NCI-H1694 (cell line): ENCODE measurements around the gene CARMIL1.
A peak's percentile ranks its signal among the peaks of the same experiment; 100 is the strongest.

Experiments used
- DNase-seq: peaks from one replicate; lab custom pipeline; 2025; lab: John Stamatoyannopoulos, UW

CARMIL1 gene

GRCh38 chr6:25309886-25310285, 30.7 kb downstream of the CARMIL1 start:
- no peak for DNase-seq

DNA sequence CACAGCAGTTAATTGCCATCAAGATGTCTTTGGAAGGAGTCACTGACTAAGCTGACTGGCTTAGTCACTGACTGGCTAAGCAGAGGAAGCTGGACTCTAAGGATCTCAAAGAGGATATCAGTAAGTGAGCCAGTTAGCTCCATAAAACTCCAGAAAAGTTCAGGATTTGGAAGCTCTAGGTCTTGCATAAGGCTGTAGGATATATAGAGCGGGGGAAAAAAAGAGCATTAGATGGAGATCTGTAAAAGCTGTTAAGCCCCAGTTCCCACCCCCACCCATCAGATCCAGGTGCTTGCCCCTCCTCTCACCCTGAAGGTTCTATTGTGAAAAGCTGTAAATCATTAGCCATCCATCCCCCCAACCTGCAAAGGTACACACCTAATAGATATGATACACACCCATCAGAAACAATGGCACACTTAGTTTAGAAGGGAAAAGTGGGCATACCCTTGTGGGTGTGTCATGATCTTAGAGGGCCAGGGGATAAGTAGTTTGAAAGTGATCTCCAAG, 32.2 kb downstream of the CARMIL1 start:
- DNase-seq, result no peak

DNA sequence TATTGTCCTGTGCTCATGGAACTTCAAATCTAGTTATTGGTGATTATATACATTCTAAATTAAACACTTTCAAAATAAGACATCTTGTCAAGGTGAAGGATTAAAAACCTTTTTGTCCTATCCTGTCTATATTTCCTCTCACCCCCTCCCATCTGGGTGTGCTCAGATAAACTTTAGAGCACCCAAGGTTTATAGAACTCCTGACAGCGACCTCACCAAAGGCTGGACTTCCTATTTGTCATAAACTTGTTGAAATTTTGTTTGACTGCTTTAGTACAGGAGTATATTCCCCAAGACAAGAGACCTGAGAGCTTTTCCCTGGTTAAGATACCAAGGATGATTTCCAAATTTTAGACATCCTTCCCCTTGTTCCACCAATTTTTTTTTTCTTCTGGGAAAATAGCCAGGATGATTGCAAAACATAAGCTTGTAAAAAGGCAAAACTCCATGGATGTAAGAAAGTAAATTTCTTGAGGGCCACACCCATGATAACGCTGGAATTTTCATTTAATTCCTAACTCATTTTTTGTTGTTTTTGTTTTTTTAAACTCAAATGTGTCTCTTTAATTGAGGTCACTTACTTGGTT, 33.0 kb downstream of the CARMIL1 start:
- no peak for DNase-seq

DNA sequence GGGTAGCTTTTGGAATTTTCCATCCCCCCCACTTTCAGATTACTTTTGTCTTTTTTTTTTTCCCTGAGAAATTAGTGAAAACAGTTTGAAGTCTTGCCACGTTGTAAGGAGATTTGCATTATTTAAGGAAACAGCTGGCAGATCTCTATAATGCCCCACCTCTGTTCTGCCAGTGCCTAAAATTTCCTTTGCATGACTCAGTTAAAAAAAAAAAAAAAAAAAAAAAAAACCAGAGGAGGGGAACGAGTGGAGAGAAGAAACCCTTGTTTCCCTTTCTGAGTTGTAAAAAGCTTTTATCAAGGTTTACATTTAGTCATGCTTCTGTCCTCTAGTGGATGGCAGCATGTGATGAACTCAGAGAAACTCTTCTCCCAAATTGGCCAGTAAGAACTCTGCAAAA, 33.5 kb downstream of the CARMIL1 start:
- DNase-seq, result no peak

GRCh38 chr6:25314509-25315175, 35.5 kb downstream of the CARMIL1 start:
- DNase-seq, result no peak

GRCh38 chr6:25315194-25316177, 36.3 kb downstream of the CARMIL1 start:
- DNase-seq, result no peak

DNA sequence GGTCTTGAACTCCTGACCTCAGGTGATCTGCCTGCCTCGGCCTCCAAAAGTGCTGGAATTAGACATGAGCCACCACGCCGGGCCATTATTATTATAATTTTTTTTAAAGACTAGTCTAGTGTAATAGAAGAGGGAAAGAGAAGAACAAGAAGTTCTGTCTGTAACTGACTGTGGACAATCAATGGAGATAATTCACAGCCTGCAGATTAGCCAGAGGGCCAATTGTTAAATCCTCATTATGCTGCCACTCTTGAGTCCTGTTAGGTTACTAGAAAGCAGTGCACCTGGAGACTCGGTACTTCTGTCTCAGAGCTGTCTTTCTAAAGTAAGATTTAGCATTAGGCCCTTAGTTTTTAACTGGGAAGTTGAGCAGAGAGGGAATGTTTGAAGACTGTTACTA, 37.5 kb downstream of the CARMIL1 start:
- DNase-seq, result no peak

DNA sequence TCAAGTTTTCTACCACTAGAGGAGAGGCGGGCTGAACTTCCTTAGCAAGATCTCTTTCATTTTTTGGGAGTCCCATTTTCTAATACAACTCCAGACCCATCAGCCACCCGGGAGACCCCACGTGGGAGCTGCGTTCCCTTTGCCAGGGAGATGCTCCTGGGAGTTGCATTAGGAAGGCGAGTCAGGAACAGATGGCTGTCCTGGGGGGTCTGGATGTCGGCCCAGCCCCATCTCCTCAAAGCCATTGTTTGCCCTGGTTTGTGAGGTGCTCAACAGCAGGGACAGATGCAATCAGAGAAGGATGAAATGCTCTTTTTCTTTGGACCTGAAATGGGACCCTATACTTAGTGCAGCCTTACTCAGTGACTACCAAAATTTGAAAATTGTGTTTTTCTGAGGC, 39.4 kb downstream of the CARMIL1 start:
- DNase-seq, result peak; percentile 31

GRCh38 chr6:25320459-25320858, 41.3 kb downstream of the CARMIL1 start:
- no peak for DNase-seq

GRCh38 chr6:25322692-25323091, 43.5 kb downstream of the CARMIL1 start:
- no peak for DNase-seq

DNA sequence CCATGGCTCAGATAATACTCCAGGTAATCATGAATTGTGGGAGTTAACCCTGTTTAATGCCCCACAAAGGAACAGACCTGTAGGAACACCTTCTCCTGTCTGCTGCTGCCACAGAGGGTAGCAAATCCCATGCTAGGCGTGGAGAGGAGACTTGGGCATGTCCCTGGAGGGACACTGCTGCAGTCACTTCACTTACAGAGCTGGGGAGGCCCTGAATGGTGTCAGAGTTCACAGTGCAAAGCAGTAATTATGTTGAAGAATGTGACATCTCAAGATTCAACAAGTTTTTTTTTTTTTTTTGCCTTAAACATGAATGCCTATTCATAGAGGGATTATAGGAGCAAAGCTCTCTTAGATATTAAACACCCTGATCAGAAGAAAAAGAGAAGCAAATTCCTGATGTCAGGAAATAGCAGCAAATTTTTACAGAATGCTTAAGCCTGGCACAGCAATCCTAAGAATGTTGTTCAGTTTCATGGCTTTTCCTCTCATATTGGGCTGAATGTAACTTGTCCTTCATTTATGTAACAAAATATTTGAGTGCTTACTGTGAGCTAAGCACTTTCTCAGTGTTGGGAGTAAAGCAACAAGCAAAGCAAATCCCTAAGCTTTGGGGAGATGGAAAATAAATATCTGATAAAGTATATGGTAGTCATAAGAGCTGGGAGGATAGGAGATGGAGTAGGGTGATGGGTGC, 45.0 kb downstream of the CARMIL1 start:
- DNase-seq, result no peak

- DNase-seq, result no peak
Observed at GRCh38 chr6:25326126-25326525, 47.0 kb downstream of the CARMIL1 start.

DNA sequence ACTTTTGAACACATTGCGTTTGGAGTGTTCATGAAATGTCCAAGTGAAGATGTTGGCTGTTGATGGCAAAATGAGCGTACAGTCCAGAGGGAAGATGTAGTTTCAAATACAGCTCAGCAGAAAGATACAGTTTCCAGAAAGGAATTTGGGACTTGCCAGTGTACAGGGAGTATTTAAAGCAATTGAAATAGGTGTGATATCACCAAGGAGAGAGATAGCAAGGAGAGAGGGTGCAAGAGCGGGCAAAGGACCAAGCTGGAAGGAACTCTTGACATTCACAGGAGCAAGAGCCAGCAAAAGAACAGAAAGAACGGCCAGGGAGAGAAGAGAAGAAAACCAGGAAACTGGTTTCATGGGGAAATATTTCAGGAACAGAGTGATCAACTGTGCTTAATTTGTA, 47.8 kb downstream of the CARMIL1 start:
- DNase-seq, result no peak

GRCh38 chr6:25327432-25327831, 48.3 kb downstream of the CARMIL1 start:
- peak; percentile 51 for DNase-seq

GRCh38 chr6:25329161-25329817, 50.1 kb downstream of the CARMIL1 start:
- no peak for DNase-seq

GRCh38 chr6:25329982-25330381, 50.8 kb downstream of the CARMIL1 start:
- no peak for DNase-seq

DNA sequence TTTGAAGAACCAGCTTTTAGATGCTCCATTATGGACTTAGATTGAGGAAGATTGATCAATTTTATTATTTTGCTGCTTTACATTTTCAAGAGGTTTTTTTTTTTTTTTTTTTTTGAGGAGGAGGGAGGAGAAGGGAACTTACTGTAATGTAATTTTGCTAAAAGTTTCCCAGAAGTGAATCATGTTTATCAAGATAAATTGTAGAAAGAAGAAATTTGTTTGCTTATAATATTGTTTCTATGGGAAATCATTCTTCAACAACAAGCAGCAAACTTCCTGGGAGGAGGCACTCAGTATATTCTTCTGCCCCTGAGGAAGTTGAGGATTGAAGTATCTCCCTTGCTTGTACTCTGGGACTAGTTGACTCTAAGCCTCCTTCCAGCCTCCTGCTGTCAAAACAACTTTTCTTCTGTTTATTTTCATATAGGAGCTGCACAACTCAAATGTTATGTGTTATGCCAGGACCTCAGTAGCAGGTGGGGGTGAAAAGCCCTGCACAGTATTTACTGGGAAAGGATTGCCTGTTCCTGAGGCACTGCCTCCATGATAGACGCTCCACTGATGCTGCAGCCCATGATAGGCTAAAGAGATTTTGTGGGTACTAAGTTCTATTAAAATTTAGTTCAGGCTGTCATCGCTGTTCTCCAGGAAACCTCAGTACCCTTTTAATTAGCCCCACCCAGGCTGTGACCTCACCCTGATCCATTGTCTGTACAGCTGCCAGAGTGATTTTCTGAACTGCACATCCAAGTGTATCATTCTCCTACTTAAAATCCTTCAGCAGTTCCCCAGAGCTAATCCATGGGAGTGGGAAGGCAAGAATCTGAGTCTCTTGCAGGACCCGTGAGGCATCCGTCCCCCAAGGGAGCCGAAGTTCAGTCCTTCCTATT, 51.9 kb downstream of the CARMIL1 start:
- DNase-seq, result no peak

DNA sequence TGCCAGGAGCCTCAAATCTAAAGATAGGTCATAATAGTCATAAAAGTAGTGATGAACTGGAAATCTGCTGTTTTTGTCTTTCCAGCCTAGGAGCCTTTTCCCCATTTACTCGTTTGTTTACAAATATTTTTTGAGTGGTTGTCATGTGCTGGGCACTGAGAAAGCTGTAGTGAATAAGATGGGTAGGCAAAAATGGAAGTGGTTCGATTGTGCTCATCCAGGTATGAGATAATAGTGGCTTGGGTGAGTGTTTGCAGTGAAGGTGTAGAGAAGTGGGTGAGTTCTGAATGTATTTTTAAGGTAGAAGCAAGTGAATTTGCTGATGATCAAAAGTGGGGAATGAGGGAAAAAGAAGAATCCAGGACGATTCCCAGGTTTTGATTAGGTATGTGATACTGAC, 53.0 kb downstream of the CARMIL1 start:
- no peak for DNase-seq

GRCh38 chr6:25332655-25333071, 53.5 kb downstream of the CARMIL1 start:
- no peak for DNase-seq

- no peak for DNase-seq
Observed at GRCh38 chr6:25333471-25333870, 54.3 kb downstream of the CARMIL1 start.
